Naive thymus-derived CD8-positive, alpha-beta T cell (primary cell): Measurements from ENCODE around the gene RANBP2. TPM values are rescaled to one million over a fixed set of nuclear protein-coding genes. Genes with fewer than 3 reads are reported as not detected.
A peak's percentile ranks its signal among the peaks of the same experiment; 100 is the strongest.

Experiments used
- ATAC-seq, 2 donors: fragments of 150-1000 bp; cut with Tn5 transposase in 1 of 2; sonication (Bioruptor Pico), chemical (Tn5 transposase) in 1 of 2; 1 replicate in 1 of 2; 2 replicates in 1 of 2; pipeline ENCODE4 v1.10.0; 2021; ENCODE audit warnings: mild to moderate bottlenecking in 2 of 2, moderate library complexity in 2 of 2
- POLR2A ChIA-PET: fragments of 350-600 bp; sonication (Branson Sonifier 250); formaldehyde crosslinking; loops from one replicate; lab custom pipeline; 2021; ENCODE audit warnings: antibody characterized with exemption; lab: Charles Lee
- DNase-seq, 10 donors: peaks; one replicate each; pipeline versions ENCODE4 v3.0.0 to v3.0.0-alpha.2; 2020 to 2022
- H3K27ac Mint-ChIP-seq, 10 donors: one replicate each; pipeline ENCODE4 v1.8.0; 2020 to 2022; ENCODE audit warnings: mild to moderate bottlenecking in 10 of 10, mixed read lengths in 10 of 10, moderate library complexity in 4 of 10, inconsistent platforms in 1 of 10
- H3K27me3 Mint-ChIP-seq, 5 donors: one replicate each; pipeline ENCODE4 v1.8.0; 2021 to 2022; ENCODE audit warnings: mixed read lengths in 5 of 5
- H3K36me3 Mint-ChIP-seq, 3 donors: one replicate each; pipeline ENCODE4 v1.8.0; 2020 to 2022; ENCODE audit warnings: mixed read lengths in 3 of 3, mild to moderate bottlenecking in 2 of 3, inconsistent platforms in 1 of 3
- H3K4me1 Mint-ChIP-seq, 4 donors: one replicate each; pipeline ENCODE4 v1.8.0; 2021 to 2022; ENCODE audit warnings: mixed read lengths in 4 of 4
- H3K4me3 Mint-ChIP-seq, 10 donors: one replicate each; pipeline ENCODE4 v1.8.0; 2020 to 2022; ENCODE audit warnings: mild to moderate bottlenecking in 10 of 10, mixed read lengths in 10 of 10, moderate library complexity in 6 of 10, inconsistent platforms in 1 of 10
- H3K9me3 Mint-ChIP-seq, 9 donors: one replicate each; pipeline ENCODE4 v1.8.0; 2020 to 2022; ENCODE audit warnings: mixed read lengths in 9 of 9, mild to moderate bottlenecking in 3 of 9, inconsistent platforms in 1 of 9, moderate library complexity in 1 of 9
- polyA plus RNA-seq, 3 donors: library from polyadenylated mRNA; unstranded; fragments of 300-500 nt; fragmentation: Illumina TruSeq; gene quantifications; one replicate each; pipeline ENCODE4 v1.2.3, GENCODE V29; 2021
- total RNA-seq, 8 experiments: library from RNA in 2 of 8; stranded (reverse) in 2 of 8; gene quantifications; one replicate each; pipeline ENCODE4 v1.2.3 and lab custom pipeline; 2021 to 2026

The RANBP2 gene
- total and polyA plus RNA-seq, 5 experiments from 2014 or later: 7.9 to 96.8 (median 15.6) TPM

DNA sequence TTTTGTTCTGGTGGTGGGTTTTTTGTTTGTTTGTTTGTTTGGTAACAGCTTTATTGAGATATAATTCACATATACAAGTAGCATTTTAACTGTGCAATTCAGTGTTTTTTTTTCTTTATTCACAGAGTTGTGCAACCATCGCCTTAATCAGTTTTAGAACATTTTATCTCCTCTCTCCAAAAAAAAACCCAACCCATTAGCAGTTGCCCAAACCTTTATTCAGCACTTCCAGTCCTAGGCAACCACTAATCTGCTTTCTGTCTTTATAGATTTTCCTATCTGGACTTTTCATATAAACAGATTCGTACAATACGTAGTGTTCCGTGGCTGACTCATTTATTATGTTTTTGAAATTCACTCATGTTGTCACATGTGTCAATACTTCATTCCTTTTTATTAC, 106.0 kb downstream of the RANBP2 start:
- H3K27me3 Mint-ChIP-seq: no peaks in the 10 kb centered on the region
- no peaks in the 10 kb centered on the region for H3K4me1 Mint-ChIP-seq
- POLR2A ChIA-PET: no interaction called here
- peaks cover 0 to 2% (median under 1%) of the 10 kb centered on the region in 9 donors for H3K9me3 Mint-ChIP-seq
- DNase-seq (no peak), ATAC-seq (no peak)
- no peak overlapping the region for H3K27ac Mint-ChIP-seq
- H3K36me3 Mint-ChIP-seq: peaks cover 2 to 26% (median 24%) of the 10 kb centered on the region in 3 donors
- no peak overlapping the region for H3K4me3 Mint-ChIP-seq

DNA sequence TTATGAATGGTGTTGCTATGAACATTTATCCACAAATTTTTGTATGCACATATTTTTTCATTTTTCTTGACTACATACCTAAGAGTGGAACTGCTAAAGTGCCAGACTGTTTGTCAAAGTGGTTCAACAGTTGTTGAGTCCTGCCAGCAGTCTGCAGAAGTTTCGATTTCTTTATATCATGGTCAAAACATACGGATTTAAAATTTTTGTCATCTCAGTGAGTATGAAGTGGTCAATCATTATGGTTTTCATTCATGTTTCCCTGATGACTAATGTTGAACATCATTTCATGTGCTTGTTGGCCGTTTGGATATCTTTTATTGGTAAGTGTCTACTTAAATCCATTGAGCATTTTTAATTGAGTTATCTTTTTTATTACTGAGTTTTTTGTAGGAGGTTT, 106.5 kb downstream of the RANBP2 start:
- Mint-ChIP-seq H3K27ac (no peak overlapping the region), H3K9me3 (no peaks in the 10 kb centered on the region), H3K4me3 (no peak overlapping the region), H3K4me1 (no peaks in the 10 kb centered on the region), H3K36me3 (peaks cover 0 to 26% (median 19%) of the 10 kb centered on the region in 3 donors), H3K27me3 (no peaks in the 10 kb centered on the region)
- ATAC-seq (no peak), DNase-seq (no peak)
- POLR2A ChIA-PET: no interaction called here

DNA sequence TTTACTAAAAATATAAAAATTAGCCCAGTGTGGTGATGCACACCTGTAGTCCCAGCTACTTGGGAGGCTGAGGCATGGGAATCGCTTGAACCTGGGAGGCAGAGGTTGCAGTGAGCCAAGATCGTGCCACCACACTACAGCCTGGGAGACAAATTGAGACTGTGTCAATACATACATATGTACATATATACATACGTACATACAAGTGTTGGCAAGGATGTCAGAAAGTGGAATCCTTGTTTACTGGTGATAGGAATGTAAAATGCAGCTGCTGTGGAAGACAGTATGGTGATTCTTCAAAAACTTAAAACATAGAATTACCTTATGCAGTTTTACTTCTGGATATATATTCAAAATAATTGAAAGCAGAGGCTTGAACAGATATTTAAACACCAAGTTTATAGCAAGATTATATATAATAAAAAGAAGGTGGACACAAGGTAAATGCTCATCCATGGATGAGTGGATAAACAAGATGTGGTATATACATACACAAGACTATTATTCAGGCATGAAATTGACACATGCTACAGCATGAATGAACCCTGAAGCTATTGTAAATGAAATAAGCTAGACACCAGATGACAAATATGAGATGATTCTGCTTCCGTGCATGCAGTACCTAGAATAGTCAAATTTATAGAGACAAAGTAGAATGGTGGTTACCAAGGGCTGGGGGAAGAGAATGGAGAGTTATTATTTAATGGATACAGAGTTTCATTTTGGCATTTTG, 110.5 kb downstream of the RANBP2 start:
- ATAC-seq (no peak), DNase-seq (no peak)
- no peaks in the 10 kb centered on the region for H3K27me3 Mint-ChIP-seq
- H3K27ac Mint-ChIP-seq: no peak overlapping the region
- no peak overlapping the region for H3K4me3 Mint-ChIP-seq
- peaks cover 6 to 11% (median 9%) of the 10 kb centered on the region in 4 donors for H3K4me1 Mint-ChIP-seq
- H3K9me3 Mint-ChIP-seq: no peaks in the 10 kb centered on the region
- POLR2A ChIA-PET: no interaction called here
- peaks cover 2 to 16% (median 12%) of the 10 kb centered on the region in 3 donors for H3K36me3 Mint-ChIP-seq

DNA sequence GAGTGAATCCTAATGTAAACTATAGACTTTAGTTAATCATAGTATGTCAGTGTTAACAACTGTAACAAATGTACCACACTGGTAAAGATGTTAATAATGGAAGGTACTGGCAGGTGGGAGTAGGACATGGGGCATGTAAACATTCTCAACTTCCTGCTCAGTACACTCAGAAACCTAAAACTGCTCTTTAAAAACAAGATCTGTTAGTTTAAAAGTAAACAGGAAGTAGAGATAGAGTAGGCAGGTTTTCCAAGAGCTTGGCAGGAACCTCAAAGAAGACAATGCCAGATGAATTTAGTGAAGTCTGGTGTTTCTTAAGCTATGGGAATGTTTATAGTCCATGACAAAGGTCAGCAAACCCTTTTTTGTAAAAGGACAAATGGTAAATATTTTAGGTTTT, 113.9 kb downstream of the RANBP2 start:
- H3K4me3 Mint-ChIP-seq: no peak overlapping the region
- POLR2A ChIA-PET: no interaction called here
- ATAC-seq: no peak
- H3K27ac Mint-ChIP-seq: peak overlapping the region in 2 of 10 donors; percentile 23 to 46
- peaks cover 12 to 34% (median 28%) of the 10 kb centered on the region in 3 donors for H3K36me3 Mint-ChIP-seq
- peaks cover 0 to 28% (median 11%) of the 10 kb centered on the region in 9 donors for H3K9me3 Mint-ChIP-seq
- DNase-seq: no peak
- peaks cover 6 to 11% (median 9%) of the 10 kb centered on the region in 4 donors for H3K4me1 Mint-ChIP-seq
- no peaks in the 10 kb centered on the region for H3K27me3 Mint-ChIP-seq

DNA sequence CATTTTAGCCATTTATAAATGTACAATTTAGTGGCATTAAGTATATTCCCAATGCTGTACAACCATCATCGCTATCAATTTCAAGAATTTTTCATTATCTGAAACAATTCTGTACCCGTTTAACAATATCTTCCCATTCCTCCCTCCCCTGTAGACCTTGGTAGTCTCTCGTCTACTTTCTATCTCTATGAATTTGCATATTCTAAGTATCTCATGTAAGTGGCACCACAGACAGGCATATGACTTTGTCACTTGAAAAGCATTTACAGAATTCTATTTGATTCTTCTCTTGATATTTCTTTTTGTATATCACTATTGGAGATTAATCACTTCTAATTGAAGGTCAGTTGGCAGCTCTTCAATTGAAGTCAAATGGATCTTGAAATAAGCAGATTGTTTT, 115.3 kb downstream of the RANBP2 start:
- Mint-ChIP-seq H3K4me1 (peaks cover 6 to 11% (median 9%) of the 10 kb centered on the region in 4 donors), H3K4me3 (no peak overlapping the region), H3K9me3 (peaks cover 0 to 35% (median 13%) of the 10 kb centered on the region in 9 donors), H3K27me3 (no peaks in the 10 kb centered on the region), H3K27ac (no peak overlapping the region), H3K36me3 (peaks cover 16 to 43% (median 33%) of the 10 kb centered on the region in 3 donors)
- ATAC-seq (no peak), DNase-seq (no peak)
- POLR2A ChIA-PET: interaction anchor here (0.7 kb wide), 1 partner anchor 695 kb away, joined by 4 read pairs; no protein-coding TSS in a partner anchor

DNA sequence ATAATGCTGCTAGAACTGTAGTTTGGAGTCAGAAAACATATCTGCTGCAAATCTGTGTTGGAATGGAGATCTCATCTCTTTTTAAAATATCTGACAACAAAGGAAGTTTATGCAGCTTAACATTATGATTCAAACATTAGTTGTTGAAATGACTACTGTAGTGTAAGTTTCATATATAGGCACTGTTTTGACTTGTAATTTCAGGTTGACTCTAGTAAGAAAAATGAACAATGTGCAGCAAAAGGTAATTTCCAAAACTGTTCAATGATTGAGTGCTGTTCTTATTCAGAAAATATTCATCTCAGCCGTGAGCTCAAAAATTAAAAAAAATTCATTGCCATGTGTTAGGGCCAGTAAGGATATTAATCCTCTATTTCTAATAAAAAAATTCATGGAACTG, 115.8 kb downstream of the RANBP2 start:
- H3K9me3 Mint-ChIP-seq: peaks cover 0 to 40% (median 13%) of the 10 kb centered on the region in 9 donors
- H3K36me3 Mint-ChIP-seq: peaks cover 20 to 46% (median 37%) of the 10 kb centered on the region in 3 donors
- no peak for DNase-seq
- H3K4me1 Mint-ChIP-seq: peaks cover 6 to 11% (median 9%) of the 10 kb centered on the region in 4 donors
- POLR2A ChIA-PET: no interaction called here
- H3K27me3 Mint-ChIP-seq: no peaks in the 10 kb centered on the region
- H3K27ac Mint-ChIP-seq: no peak overlapping the region
- no peak overlapping the region for H3K4me3 Mint-ChIP-seq
- ATAC-seq: no peak

Other genes with a start within 250 kb of the RANBP2 start
- gene LIMS1, start 185.0 kb upstream of the RANBP2 start, total RNA-seq: 10 to 100 TPM; 20.9 to 22.2 TPM
- gene LIMS1, start 185.0 kb upstream of the RANBP2 start, polyA plus RNA-seq: 10 to 100 TPM; 21.8 to 25.9 (median 21.9) TPM
- 10 to 100 TPM in 1 of 2 experiments, 1 to 10 TPM in 1; 8.5 to 10.4 TPM for gene CCDC138, start 67.3 kb downstream of the RANBP2 start, total RNA-seq
- gene CCDC138, start 67.3 kb downstream of the RANBP2 start, polyA plus RNA-seq: 1 to 10 TPM; 5.9 to 7.5 (median 6.5) TPM